Ovary (tissue), 9 donors: Measurements from ENCODE around the gene CD200. TPM values are rescaled to one million over a fixed set of nuclear protein-coding genes. Genes with fewer than 3 reads are reported as not detected.

ENCODE experiments used
- DNase-seq, 5 donors: peaks; one replicate each; pipeline ENCODE4 v3.0.0-alpha.2; 2019 to 2020
- H3K27ac ChIP-seq, 2 donors: fragments of 200-600 bp; one replicate each; pipeline versions ENCODE4 v1.5.1 to v1.8.0; 2019 to 2022
- H3K27me3 ChIP-seq: fragments of 200-600 bp; one replicate; pipeline ENCODE4 v1.8.0; 2022
- H3K36me3 ChIP-seq: fragments of 200-600 bp; sonication (generic); one replicate; pipeline ENCODE4 v1.5.1; 2019
- H3K4me1 ChIP-seq: one replicate; pipeline ENCODE4 v1.8.1; 2013; ENCODE audit warnings: mild to moderate bottlenecking, moderate library complexity; ENCODE audit not compliant: insufficient read depth
- H3K4me3 ChIP-seq: fragments of 200-600 bp; sonication (generic); one replicate; pipeline ENCODE4 v1.5.1; 2017
- H3K9me3 ChIP-seq, 2 donors: fragments of 200-600 bp in 1 of 2; sonication (generic) in 1 of 2; one replicate each; pipeline versions ENCODE4 v1.5.1 to v1.8.1; 2013 to 2019; ENCODE audit warnings: mild to moderate bottlenecking in 1 of 2, moderate library complexity in 1 of 2
- EP300 ChIP-seq: sonication (generic); formaldehyde crosslinking; IDR thresholded peaks from one replicate; pipeline ENCODE4 v1.6.1; 2017; ENCODE audit warnings: antibody characterized with exemption
- POLR2A ChIP-seq: fragments of 450-650 bp; IDR thresholded peaks from one replicate; pipeline ENCODE4 v1.6.1; 2017; ENCODE audit warnings: antibody characterized with exemption, mild to moderate bottlenecking, moderate library complexity
- WGBS, 3 donors: extraction: QIAGEN DNeasy Blood & Tissue Kit in 1 of 3; methylation state at CpG; one replicate each; pipeline versions ENCODE4 v1.1.5 to v1.1.7; 2013 to 2017; 5-methylcytosine and 5-hydroxymethylcytosine counted together
- intact Hi-C, 4 donors: fragments of 100-400 bp; cut with DNase I; formaldehyde crosslinking; loops; one replicate each; pipeline versions ENCODE4 v1.11.0 to v1.15.1; 2022 to 2023
- polyA plus RNA-seq, 2 donors: library from polyadenylated mRNA; stranded (reverse); fragments of 200-250 nt in 1 of 2; fragments of 350-450 nt in 1 of 2; fragmentation: Illumina TruSeq in 1 of 2; extraction: RNeasy Lipid Tissue Mini Kit (QIAGEN cat#74804) in 1 of 2; gene quantifications; one replicate each; pipeline ENCODE4 v1.2.3, GENCODE V29; 2013 to 2014
- total RNA-seq, 7 donors: library from RNA; depleted of rRNA in 2 of 7; stranded (reverse); fragments of >200 nt in 2 of 7; fragmentation: NEBNext Ultra II Directional in 3 of 7; extraction: Animal tissue kit (Norgen Biotek cat#: 25700) in 3 of 7; gene quantifications; one replicate each; pipeline versions ENCODE4 v1.1.0 to v1.2.4, GENCODE V29; 2016 to 2023
- TF ChIP-seq, protein P1 (sequence below), 3 donors: fragments of 450-650 bp in 2 of 3; fragments of 200-600 bp in 1 of 3; IDR thresholded peaks; one replicate each; pipeline versions ENCODE4 v1.5.1 to v1.8.0; 2016 to 2022; ENCODE audit warnings: antibody characterized with exemption in 3 of 3, mild to moderate bottlenecking in 1 of 3
- donor health status: DM: no; HTN: no; CAD: no; lungs with moderate emphysema.
- donor health status: DM: no; HTN: no; CAD: no.
- donor health status: Bipolar disorder and iron deficiency.
- donor health status: DM: yes; HTN: yes; CAD: no.
- donor health status: DM: no; HTN: no; CAD: no.
- donor health status: DM: yes; HTN: yes; CAD: no.

The CD200 gene
- total and polyA plus RNA-seq, 9 donors, result 9.6 to 36.4 (median 17.0) TPM

- 17 to 25% (median 23%) methylated on average over 5 of the region's 5 CpGs for WGBS, 3 donors
- Histone ChIP-seq H3K9me3 (no peaks in the 10 kb centered on the region), H3K27ac (no peak overlapping the region), H3K27me3 (no peaks in the 10 kb centered on the region), H3K36me3 (no peaks in the 10 kb centered on the region), H3K4me1 (peaks cover 2% of the 10 kb centered on the region), H3K4me3 (no peak overlapping the region)
- intact Hi-C loops, result loop anchor here in 1 of 4 donors (10.0 kb wide), 1 partner anchor 203 kb away; no protein-coding TSS in a partner anchor
- no peak for DNase-seq
- TF ChIP-seq, protein P1, sequence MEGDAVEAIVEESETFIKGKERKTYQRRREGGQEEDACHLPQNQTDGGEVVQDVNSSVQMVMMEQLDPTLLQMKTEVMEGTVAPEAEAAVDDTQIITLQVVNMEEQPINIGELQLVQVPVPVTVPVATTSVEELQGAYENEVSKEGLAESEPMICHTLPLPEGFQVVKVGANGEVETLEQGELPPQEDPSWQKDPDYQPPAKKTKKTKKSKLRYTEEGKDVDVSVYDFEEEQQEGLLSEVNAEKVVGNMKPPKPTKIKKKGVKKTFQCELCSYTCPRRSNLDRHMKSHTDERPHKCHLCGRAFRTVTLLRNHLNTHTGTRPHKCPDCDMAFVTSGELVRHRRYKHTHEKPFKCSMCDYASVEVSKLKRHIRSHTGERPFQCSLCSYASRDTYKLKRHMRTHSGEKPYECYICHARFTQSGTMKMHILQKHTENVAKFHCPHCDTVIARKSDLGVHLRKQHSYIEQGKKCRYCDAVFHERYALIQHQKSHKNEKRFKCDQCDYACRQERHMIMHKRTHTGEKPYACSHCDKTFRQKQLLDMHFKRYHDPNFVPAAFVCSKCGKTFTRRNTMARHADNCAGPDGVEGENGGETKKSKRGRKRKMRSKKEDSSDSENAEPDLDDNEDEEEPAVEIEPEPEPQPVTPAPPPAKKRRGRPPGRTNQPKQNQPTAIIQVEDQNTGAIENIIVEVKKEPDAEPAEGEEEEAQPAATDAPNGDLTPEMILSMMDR (IDR thresholded peaks at IDR 0.05), result no peak
- no peak for TF ChIP-seq EP300
- TF ChIP-seq POLR2A, result no peak
These were observed 10.9 kb upstream of the CD200 start for GRCh38 chr3:112321867-112322652.

DNA sequence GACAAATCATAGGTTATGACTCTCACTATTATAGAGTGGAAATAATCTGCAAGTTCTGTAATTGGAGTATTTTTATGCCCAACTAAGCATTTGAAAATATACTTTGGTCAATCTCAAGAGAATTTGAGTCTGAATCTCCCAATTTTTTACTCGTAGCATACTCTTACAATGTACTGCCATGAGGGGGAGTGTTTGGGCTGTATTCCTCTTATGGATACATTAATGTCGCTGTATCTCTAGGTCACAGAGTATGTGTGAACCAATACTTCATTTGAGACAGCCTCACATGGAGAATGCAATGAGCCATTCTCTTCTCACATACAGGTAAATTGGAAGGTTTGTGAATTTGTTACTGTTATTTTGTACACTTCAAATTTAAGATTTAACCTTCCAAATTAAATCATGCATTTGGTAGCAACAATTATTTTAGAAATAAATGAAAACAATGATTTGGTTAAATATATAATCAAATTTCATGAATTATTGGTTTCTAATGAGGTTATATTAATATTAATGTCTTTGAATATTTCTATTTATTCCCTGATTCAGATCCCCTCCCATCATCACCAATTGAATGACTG, 5.5 kb upstream of the CD200 start:
- no peaks in the 10 kb centered on the region for H3K9me3 ChIP-seq
- no peaks in the 10 kb centered on the region for H3K4me1 ChIP-seq
- H3K4me3 ChIP-seq, result no peak overlapping the region
- H3K36me3 ChIP-seq, result no peaks in the 10 kb centered on the region
- WGBS, 3 donors, result 1 to 7% (median 2%) methylated on average over 2 of the region's 2 CpGs
- H3K27ac ChIP-seq, result no peak overlapping the region
- no peak for TF ChIP-seq EP300
- no peak for TF ChIP-seq POLR2A
- TF ChIP-seq, protein P1 (IDR thresholded peaks at IDR 0.05), result peak in 2 of 3 donors; percentile 48 to 53
- H3K27me3 ChIP-seq, result no peaks in the 10 kb centered on the region
- intact Hi-C loops, result loop anchor here in 2 of 4 donors (5.0 to 10.0 kb wide), 2 partner anchors 190 to 197 kb away; no protein-coding TSS in a partner anchor
- peak in 1 of 5 donors; percentile 38 for DNase-seq

DNA sequence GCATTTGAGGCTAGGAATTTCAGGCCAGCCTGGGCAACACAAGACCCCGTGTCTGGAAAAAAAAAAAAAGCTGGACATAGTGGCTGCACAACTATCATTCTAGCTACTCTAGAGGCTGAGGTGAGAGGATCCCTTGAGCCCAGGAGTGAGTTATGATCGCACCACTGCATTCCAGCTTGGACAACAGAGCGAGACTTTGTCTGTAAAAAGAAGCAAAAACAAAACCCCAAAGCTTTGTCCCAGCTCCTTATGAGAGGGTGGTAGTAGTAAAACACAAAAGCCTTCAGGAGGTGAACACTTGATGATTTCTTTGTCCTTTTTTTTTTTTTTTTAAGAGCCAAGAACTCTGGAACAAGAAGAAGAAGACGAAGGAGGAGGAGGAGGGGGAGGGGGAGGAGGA, 1.1 kb upstream of the CD200 start:
- Histone ChIP-seq H3K27ac (no peak overlapping the region), H3K4me1 (peaks cover 2% of the 10 kb centered on the region), H3K4me3 (no peak overlapping the region), H3K9me3 (no peaks in the 10 kb centered on the region), H3K36me3 (no peaks in the 10 kb centered on the region), H3K27me3 (no peaks in the 10 kb centered on the region)
- WGBS, 3 donors, result 91 to 95% (median 91%) methylated on average over 4 of the region's 4 CpGs
- TF ChIP-seq POLR2A (no peak), EP300 (no peak)
- TF ChIP-seq, protein P1 (IDR thresholded peaks at IDR 0.05), result no peak
- intact Hi-C loops, result loop anchor here in 3 of 4 donors (5.0 to 10.0 kb wide), 2 partner anchors 63 to 310 kb away; partner anchors contain the start of gene CCDC80 (in 1 of the 3)
- no peak for DNase-seq

DNA sequence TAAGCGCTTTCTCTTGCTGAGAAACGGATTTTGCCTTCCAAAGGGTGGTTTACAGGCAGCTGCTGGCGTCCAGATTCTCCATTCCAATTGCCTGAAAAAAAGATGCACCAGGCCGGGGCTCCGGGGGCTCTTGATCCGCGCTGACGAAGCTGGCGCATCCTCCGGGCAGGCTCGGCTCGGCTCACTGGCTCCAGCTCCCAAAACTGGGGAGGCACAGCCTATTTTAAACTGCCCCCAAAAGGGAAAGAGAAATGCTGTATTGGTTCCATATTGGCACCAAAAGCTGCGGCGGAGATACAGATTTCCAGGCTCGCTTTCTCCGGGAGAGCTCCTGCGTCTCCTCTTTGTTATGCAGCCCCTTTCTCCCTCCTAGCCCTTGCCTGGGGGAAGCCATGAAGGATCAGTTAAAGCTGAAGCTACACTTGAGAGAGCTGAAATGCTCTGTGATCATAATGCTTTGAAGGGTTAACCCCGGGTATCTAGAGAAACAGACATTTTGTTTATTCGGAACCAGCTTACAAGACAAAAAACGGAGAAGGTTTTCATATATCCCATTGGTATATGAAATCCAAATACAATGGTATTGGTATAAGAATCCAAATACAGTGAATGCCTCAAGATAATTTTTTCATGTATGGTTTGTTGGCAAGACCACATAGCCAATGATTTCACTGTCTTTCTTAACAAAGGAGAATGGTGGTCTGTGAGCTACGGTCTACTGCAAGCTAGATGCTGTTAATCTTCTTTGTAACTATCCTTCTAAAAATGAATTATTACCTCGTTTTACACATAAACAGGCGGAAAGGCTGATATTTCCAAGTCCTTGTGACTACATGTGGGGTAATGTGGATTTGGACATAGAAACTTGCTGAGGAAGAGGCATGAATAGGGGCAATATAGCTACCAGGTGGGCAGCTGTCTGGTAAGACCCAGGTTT, 693 bp downstream of the CD200 start:
- intact Hi-C loops, result loop anchor here in 3 of 4 donors (5.0 to 10.0 kb wide), 2 partner anchors 61 to 309 kb away; partner anchors contain the start of gene CCDC80 (in 1 of the 3)
- Histone ChIP-seq H3K27ac (peak overlapping the region; percentile 88), H3K36me3 (no peaks in the 10 kb centered on the region), H3K4me1 (peaks cover 4% of the 10 kb centered on the region), H3K9me3 (no peaks in the 10 kb centered on the region), H3K27me3 (no peaks in the 10 kb centered on the region), H3K4me3 (peak overlapping the region; percentile 45)
- 1 to 2% (median 1%) methylated on average over 23 of the region's 23 CpGs for WGBS, 3 donors
- DNase-seq, result peak in 3 of 5 donors; percentile 31 to 58 (median 46)
- TF ChIP-seq, protein P1 (IDR thresholded peaks at IDR 0.05), result no peak
- no peak for TF ChIP-seq POLR2A
